Activated CD4-positive, alpha-beta T cell treated with anti-CD3 and anti-CD28 coated beads for 1 hour (primary cell): ENCODE measurements around the gene RTL10.

ENCODE experiments used
- DNase-seq: peaks from one replicate; pipeline ENCODE4 v3.0.0-alpha.2; 2020

The RTL10 gene

GRCh38 chr22:19807161-19807913, 47.3 kb downstream of the RTL10 start:
- DNase-seq: no peak

- DNase-seq: no peak
These were observed 48.2 kb downstream of the RTL10 start for GRCh38 chr22:19806213-19807160.

DNA sequence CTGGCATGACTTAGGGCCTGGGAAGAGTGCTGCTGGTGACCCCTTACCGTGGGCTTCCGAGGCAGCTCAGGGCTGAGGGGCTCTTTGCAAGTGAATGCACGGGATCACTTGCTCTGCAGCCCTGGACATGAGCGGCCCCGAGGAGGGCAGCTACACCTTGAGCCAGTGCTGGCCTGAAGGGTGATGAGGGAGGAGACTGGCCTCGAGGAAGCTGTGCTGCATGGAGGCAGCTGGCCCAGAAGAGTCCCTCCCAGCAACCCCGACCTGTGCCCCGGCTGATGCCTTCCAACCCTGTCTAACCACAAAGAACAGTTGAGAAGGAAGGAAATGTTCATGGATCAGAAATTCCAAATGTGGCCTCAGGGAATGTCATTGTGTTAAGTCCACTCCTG, 48.9 kb downstream of the RTL10 start:
- DNase-seq: no peak
